Kidney (tissue), 14 donors: Measurements from ENCODE around the gene GRAMD2B. TPM values are rescaled to one million over a fixed set of nuclear protein-coding genes. Genes with fewer than 3 reads are reported as not detected.
"Not testable (repeated sequence)": the region's sequence is repeated elsewhere in the genome, so short reads cannot be mapped to it uniquely, and the experiment has no call there.

Source experiments
- DNase-seq, 5 donors: peaks; one replicate each; pipeline ENCODE4 v3.0.0-alpha.2; 2013 to 2020
- FAIRE-seq: peaks from 2 replicates; lab custom pipeline; 2012; peaks lifted over from hg19 to GRCh38; lab: Jason Lieb, UNC
- H3K27ac ChIP-seq, 2 donors: one replicate each; pipeline ENCODE4 v1.7.0; 2013; ENCODE audit warnings: low read depth in 2 of 2, low read length in 2 of 2, inconsistent platforms in 1 of 2
- H3K27me3 ChIP-seq: one replicate; pipeline ENCODE4 v1.7.1; 2013; ENCODE audit warnings: low read length, inconsistent platforms; ENCODE audit not compliant: control insufficient read depth, insufficient read depth
- H3K36me3 ChIP-seq, 3 donors: one replicate each; pipeline versions ENCODE4 v1.7.0 to v1.7.1; 2013; ENCODE audit warnings: low read length in 3 of 3, control low read depth in 1 of 3, inconsistent platforms in 1 of 3; ENCODE audit not compliant: insufficient read depth in 3 of 3, control insufficient read depth in 2 of 3
- H3K4me1 ChIP-seq, 3 donors: one replicate each; pipeline versions ENCODE4 v1.7.0 to v1.7.1; 2013; ENCODE audit warnings: low read length in 3 of 3, inconsistent platforms in 1 of 3, low read depth in 1 of 3; ENCODE audit not compliant: control insufficient read depth in 2 of 3, insufficient read depth in 2 of 3
- H3K4me3 ChIP-seq, 3 donors: one replicate each; pipeline versions ENCODE4 v1.7.0 to v1.8.1; 2013; ENCODE audit warnings: low read length in 3 of 3, control low read depth in 1 of 3, inconsistent platforms in 1 of 3
- H3K9ac ChIP-seq, 3 donors: one replicate each; pipeline versions ENCODE4 v1.7.0 to v1.7.1; 2013; ENCODE audit warnings: low read length in 3 of 3, control low read depth in 1 of 3, inconsistent platforms in 1 of 3
- H3K9me3 ChIP-seq, 3 donors: one replicate each; pipeline versions ENCODE4 v1.7.0 to v1.7.1; 2013; ENCODE audit warnings: low read length in 3 of 3, control low read depth in 1 of 3, inconsistent platforms in 1 of 3; ENCODE audit not compliant: control insufficient read depth in 2 of 3, insufficient read depth in 1 of 3
- intact Hi-C: fragments of 100-400 bp; cut with DNase I; formaldehyde crosslinking; loops from one replicate; pipeline ENCODE4 v1.11.1; 2022
- polyA plus RNA-seq: library from polyadenylated mRNA; stranded (reverse); fragments of 350-450 nt; fragmentation: Illumina TruSeq; extraction: RNeasy Lipid Tissue Mini Kit (QIAGEN cat#74804); gene quantifications from one replicate; pipeline ENCODE4 v1.2.3, GENCODE V29; 2014; ENCODE audit warnings: low read depth, low replicate concordance; ENCODE audit not compliant: insufficient read depth
- total RNA-seq: library from RNA; stranded (reverse); fragmentation: NEBNext Ultra II Directional; extraction: Animal tissue kit (Norgen Biotek cat#: 25700); gene quantifications from one replicate; pipeline ENCODE4 v1.2.1, GENCODE V29; 2021
- TF ChIP-seq, protein P1 (sequence below): IDR thresholded peaks from 3 replicates; pipeline ENCODE4 v1.5.1; 2012; ENCODE audit warnings: mild to moderate bottlenecking, moderate library complexity, borderline replicate concordance; ENCODE audit not compliant: insufficient read depth; ENCODE audit errors: extremely low read depth
- donor health status: control.
- donor health status: control.
- donor health status: control.
- donor health status: control.
- donor health status: control.
- donor health status: DM: yes; HTN: yes; CAD: no.
- donor health status: Normal renal cell carcinoma (clear cell type).

The GRAMD2B gene
- total and polyA plus RNA-seq, 2 donors from 2014 or later, result 18.4 to 38.5 TPM

DNA sequence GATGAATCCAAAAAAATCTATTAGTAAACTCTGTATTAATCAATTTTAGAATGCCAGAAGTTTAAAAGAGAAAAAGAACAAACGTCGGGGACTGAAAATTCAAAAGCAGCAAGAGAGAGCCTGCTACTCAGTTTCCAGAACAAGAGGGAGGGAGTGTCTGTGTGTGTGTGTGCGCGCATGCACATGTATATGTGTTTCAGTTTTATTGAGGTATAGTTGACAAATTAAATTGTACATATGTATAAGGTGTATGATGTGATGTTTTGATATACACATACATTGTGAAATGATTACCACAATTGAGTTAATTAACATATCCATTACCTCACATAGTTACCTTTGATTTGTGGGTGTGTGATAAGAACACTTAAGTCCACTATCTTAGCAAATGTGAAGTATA lies 27.6 kb upstream of the GRAMD2B start:
- no peak overlapping the region for H3K4me3 ChIP-seq
- intact Hi-C loops, result no loop called here
- DNase-seq (no peak), FAIRE-seq (no peak)
- H3K27me3 ChIP-seq, result no peaks in the 10 kb centered on the region
- TF ChIP-seq, protein P1, sequence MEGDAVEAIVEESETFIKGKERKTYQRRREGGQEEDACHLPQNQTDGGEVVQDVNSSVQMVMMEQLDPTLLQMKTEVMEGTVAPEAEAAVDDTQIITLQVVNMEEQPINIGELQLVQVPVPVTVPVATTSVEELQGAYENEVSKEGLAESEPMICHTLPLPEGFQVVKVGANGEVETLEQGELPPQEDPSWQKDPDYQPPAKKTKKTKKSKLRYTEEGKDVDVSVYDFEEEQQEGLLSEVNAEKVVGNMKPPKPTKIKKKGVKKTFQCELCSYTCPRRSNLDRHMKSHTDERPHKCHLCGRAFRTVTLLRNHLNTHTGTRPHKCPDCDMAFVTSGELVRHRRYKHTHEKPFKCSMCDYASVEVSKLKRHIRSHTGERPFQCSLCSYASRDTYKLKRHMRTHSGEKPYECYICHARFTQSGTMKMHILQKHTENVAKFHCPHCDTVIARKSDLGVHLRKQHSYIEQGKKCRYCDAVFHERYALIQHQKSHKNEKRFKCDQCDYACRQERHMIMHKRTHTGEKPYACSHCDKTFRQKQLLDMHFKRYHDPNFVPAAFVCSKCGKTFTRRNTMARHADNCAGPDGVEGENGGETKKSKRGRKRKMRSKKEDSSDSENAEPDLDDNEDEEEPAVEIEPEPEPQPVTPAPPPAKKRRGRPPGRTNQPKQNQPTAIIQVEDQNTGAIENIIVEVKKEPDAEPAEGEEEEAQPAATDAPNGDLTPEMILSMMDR, result no peak
- H3K9ac ChIP-seq, result no peak overlapping the region
- peaks cover 0 to 4% (median 0%) of the 10 kb centered on the region in 3 donors for H3K4me1 ChIP-seq
- no peaks in the 10 kb centered on the region for H3K36me3 ChIP-seq
- H3K27ac ChIP-seq, result no peak overlapping the region
- H3K9me3 ChIP-seq, result peaks cover 0 to 3% (median under 1%) of the 10 kb centered on the region in 3 donors

GRCh38 chr5:126396721-126397120 lies 26.5 kb upstream of the GRAMD2B start:
- H3K9ac ChIP-seq, intact Hi-C loops, DNase-seq, H3K36me3 ChIP-seq, H3K27ac ChIP-seq, H3K4me3 ChIP-seq, FAIRE-seq, H3K27me3 ChIP-seq, H3K4me1 ChIP-seq: not testable (repeated sequence)
- peaks cover 0 to 11% (median 1%) of the 10 kb centered on the region in 3 donors for H3K9me3 ChIP-seq

GRCh38 chr5:126398791-126399190 lies 24.4 kb upstream of the GRAMD2B start:
- H3K27ac ChIP-seq, result no peak overlapping the region
- H3K4me1 ChIP-seq, result peaks cover 0 to 4% (median 0%) of the 10 kb centered on the region in 3 donors
- TF ChIP-seq, protein P1, result no peak
- FAIRE-seq (no peak), DNase-seq (no peak)
- H3K9me3 ChIP-seq, result peaks cover 0 to 15% (median 1%) of the 10 kb centered on the region in 3 donors
- intact Hi-C loops, result no loop called here
- no peak overlapping the region for H3K4me3 ChIP-seq
- no peaks in the 10 kb centered on the region for H3K27me3 ChIP-seq
- no peak overlapping the region for H3K9ac ChIP-seq
- H3K36me3 ChIP-seq, result no peaks in the 10 kb centered on the region

DNA sequence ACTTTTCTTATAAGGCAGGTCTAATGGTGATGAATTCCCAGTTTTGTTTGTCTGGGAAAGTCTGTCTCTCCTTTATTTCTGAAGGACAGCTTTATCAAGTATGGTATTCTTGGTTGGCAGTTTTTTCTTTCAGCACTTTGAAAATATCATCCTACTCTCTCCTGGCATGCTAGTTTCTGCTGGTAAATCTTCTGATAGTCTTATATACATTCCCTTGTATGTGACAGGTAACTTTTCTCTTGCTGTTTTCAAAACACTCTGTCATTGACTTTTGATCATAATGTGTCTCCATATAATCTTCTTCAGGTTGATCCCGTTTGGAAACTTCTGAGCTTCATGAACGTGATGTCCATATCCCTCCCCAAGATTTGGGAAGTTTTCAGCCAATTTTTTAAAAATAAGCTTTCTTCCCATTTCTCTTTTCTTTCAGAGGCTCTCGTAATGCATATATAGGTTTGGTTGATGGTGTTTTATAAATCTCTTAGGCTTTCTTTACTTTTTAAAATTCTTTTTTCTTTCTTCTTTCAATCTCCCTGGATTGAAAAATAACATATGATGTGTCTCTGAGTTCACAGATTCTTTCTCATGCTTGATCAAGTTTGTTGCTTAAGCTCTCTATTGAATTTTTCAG lies 22.5 kb upstream of the GRAMD2B start:
- Histone ChIP-seq H3K36me3 (no peaks in the 10 kb centered on the region), H3K4me1 (no peaks in the 10 kb centered on the region), H3K4me3 (no peak overlapping the region), H3K27ac (no peak overlapping the region), H3K9me3 (peaks cover 0 to 15% (median 1%) of the 10 kb centered on the region in 3 donors), H3K27me3 (no peaks in the 10 kb centered on the region), H3K9ac (no peak overlapping the region)
- intact Hi-C loops, result no loop called here
- TF ChIP-seq, protein P1, result no peak
- DNase-seq, result no peak
- FAIRE-seq, result no peak
